IMR-90 (cell line): Measurements from ENCODE around the gene UNC119. TPM values are rescaled to one million over a fixed set of nuclear protein-coding genes. Genes with fewer than 3 reads are reported as not detected.

Experiments used
- ATAC-seq: fragments of 200-7000 bp; cut with Tn5 transposase; 2 replicates; pipeline ENCODE4 v1.9.1; 2020; ENCODE audit warnings: low read depth, mild to moderate bottlenecking, moderate library complexity
- BruUV-seq: library from RNA; stranded (reverse); fragments of 400-500 nt; replicated peaks from 2 replicates; lab custom pipeline; 2021; lab: Mats Ljungman, UMichigan
- CTCF ChIA-PET: fragments of 300-600 bp; formaldehyde crosslinking; extraction: SDS; loops from one replicate; lab custom pipeline; 2021; ENCODE audit warnings: antibody characterized with exemption; lab: Yijun Ruan, JAX
- POLR2A ChIA-PET: fragments of 300-600 bp; sonication (Branson Sonifier 250); formaldehyde crosslinking; loops from one replicate; lab custom pipeline; 2022; ENCODE audit warnings: antibody characterized with exemption; ENCODE audit not compliant: unreplicated experiment; lab: Charles Lee
- DNase-seq: peaks from one replicate; pipeline ENCODE4 v3.0.0; 2013
- H2AFZ ChIP-seq: replicated peaks from 2 replicates; pipeline ENCODE3; 2013; ENCODE audit warnings: low read length, mild to moderate bottlenecking; ENCODE audit not compliant: poor library complexity
- H2AK5ac ChIP-seq: 2 replicates; pipeline ENCODE4 v1.6.1; 2013; ENCODE audit warnings: low read depth, low read length, inconsistent platforms
- H2AK9ac ChIP-seq: replicated peaks from 2 replicates; pipeline ENCODE3; 2013; ENCODE audit warnings: mild to moderate bottlenecking, low read depth, low read length, moderate library complexity; ENCODE audit not compliant: poor library complexity
- H2BK120ac ChIP-seq: 2 replicates; pipeline ENCODE4 v1.6.1; 2013; ENCODE audit warnings: low read depth, low read length, inconsistent platforms
- H2BK15ac ChIP-seq: 3 replicates; pipeline ENCODE4 v1.6.1; 2013; ENCODE audit warnings: low read depth, low read length, inconsistent platforms
- H2BK20ac ChIP-seq: 2 replicates; pipeline ENCODE4 v1.6.1; 2013; ENCODE audit warnings: low read depth, mild to moderate bottlenecking, inconsistent platforms, low read length, moderate library complexity
- H2BK5ac ChIP-seq: 2 replicates; pipeline ENCODE4 v1.6.1; 2013; ENCODE audit warnings: mild to moderate bottlenecking, low read depth, low read length, inconsistent platforms; ENCODE audit not compliant: poor library complexity, severe bottlenecking
- H3K14ac ChIP-seq: replicated peaks from 2 replicates; pipeline ENCODE4 v1.6.1; 2013; ENCODE audit warnings: low read depth, low read length, inconsistent platforms
- H3K18ac ChIP-seq: 2 replicates; pipeline ENCODE4 v1.6.1; 2013; ENCODE audit warnings: low read depth, low read length, control low read depth
- H3K23ac ChIP-seq: 2 replicates; pipeline ENCODE4 v1.6.1; 2013; ENCODE audit warnings: low read depth, low read length, inconsistent platforms
- H3K27ac ChIP-seq: 2 replicates; pipeline ENCODE4 v1.5.1; 2013; ENCODE audit warnings: mild to moderate bottlenecking, control low read depth, low read length; ENCODE audit not compliant: insufficient read depth
- H3K27me3 ChIP-seq: 2 replicates; pipeline ENCODE4 v1.6.1; 2013; ENCODE audit warnings: low read length; ENCODE audit not compliant: control insufficient read depth, insufficient read depth
- H3K36me3 ChIP-seq: 2 replicates; pipeline ENCODE4 v1.6.1; 2013; ENCODE audit warnings: low read length, mixed read lengths; ENCODE audit not compliant: control insufficient read depth, insufficient read depth
- H3K4ac ChIP-seq: 2 replicates; pipeline ENCODE4 v1.6.1; 2013; ENCODE audit warnings: low read depth, low read length, inconsistent platforms
- H3K4me1 ChIP-seq: 2 replicates; pipeline ENCODE4 v1.6.1; 2013; ENCODE audit warnings: low read length, mixed read lengths; ENCODE audit not compliant: control insufficient read depth, insufficient read depth
- H3K4me2 ChIP-seq: 2 replicates; pipeline ENCODE4 v1.6.1; 2013; ENCODE audit warnings: low read depth, mild to moderate bottlenecking, control low read depth, low read length, moderate library complexity
- H3K4me3 ChIP-seq: 2 replicates; pipeline ENCODE4 v1.5.1; 2013; ENCODE audit warnings: low read depth, mild to moderate bottlenecking, control low read depth, low read length, moderate library complexity; ENCODE audit not compliant: insufficient read depth
- H3K56ac ChIP-seq: 2 replicates; pipeline ENCODE4 v1.6.1; 2013; ENCODE audit warnings: low read length, inconsistent platforms; ENCODE audit not compliant: insufficient read depth; ENCODE audit errors: extremely low read depth
- H3K79me1 ChIP-seq, 2 experiments: 2 replicates each; pipeline ENCODE4 v1.6.1; 2013; ENCODE audit warnings: low read length in 2 of 2, inconsistent platforms in 1 of 2, low read depth in 1 of 2
- H3K9ac ChIP-seq: 2 replicates; pipeline ENCODE4 v1.6.1; 2013; ENCODE audit warnings: low read depth, low read length, control low read depth
- H3K9me1 ChIP-seq: 2 replicates; pipeline ENCODE4 v1.6.1; 2013; ENCODE audit warnings: low read length, inconsistent platforms; ENCODE audit not compliant: insufficient read depth
- H3K9me3 ChIP-seq: 2 replicates; pipeline ENCODE4 v1.6.1; 2013; ENCODE audit warnings: low read length; ENCODE audit not compliant: control insufficient read depth, insufficient read depth
- H4K20me1 ChIP-seq: 2 replicates; pipeline ENCODE4 v1.6.1; 2013; ENCODE audit warnings: low read length, inconsistent platforms; ENCODE audit not compliant: insufficient read depth
- H4K5ac ChIP-seq: 2 replicates; pipeline ENCODE4 v1.6.1; 2013; ENCODE audit warnings: mild to moderate bottlenecking, low read depth, low read length, control low read depth
- H4K8ac ChIP-seq, 2 experiments: 2 replicates each; pipeline ENCODE4 v1.6.1; 2013; ENCODE audit warnings: low read depth in 2 of 2, low read length in 2 of 2, control low read depth in 1 of 2, inconsistent platforms in 1 of 2
- H4K91ac ChIP-seq: 2 replicates; pipeline ENCODE4 v1.6.1; 2013; ENCODE audit warnings: low read depth, low read length, inconsistent platforms; ENCODE audit not compliant: insufficient read depth
- MAFK ChIP-seq: IDR thresholded peaks from 2 replicates; pipeline ENCODE4 v1.6.1; 2012; ENCODE audit warnings: low read depth, low read length, improper control_type of control experiment
- POLR2A ChIP-seq: IDR thresholded peaks from 2 replicates; pipeline ENCODE4 v1.6.1; 2012; ENCODE audit warnings: mild to moderate bottlenecking, low read depth, low read length
- RAD21 ChIP-seq: IDR thresholded peaks from 2 replicates; pipeline ENCODE4 v1.6.1; 2012; ENCODE audit warnings: low read length, improper control_type of control experiment
- RCOR1 ChIP-seq: IDR thresholded peaks from 2 replicates; pipeline ENCODE4 v1.6.1; 2012; ENCODE audit warnings: mild to moderate bottlenecking, low read length, improper control_type of control experiment; ENCODE audit not compliant: insufficient replicate concordance
- RFX5 ChIP-seq: IDR thresholded peaks from 2 replicates; pipeline ENCODE4 v1.8.0; 2012; ENCODE audit warnings: low read depth, mild to moderate bottlenecking, low read length, moderate library complexity
- WGBS, 2 experiments: methylation state at CpG; one replicate each; pipeline versions ENCODE4 v1.1.5 to v1.1.7; 2013; ENCODE audit warnings: missing lambda C conversion rate in 2 of 2; ENCODE audit not compliant: insufficient read length in 1 of 2; ENCODE audit errors: extremely low coverage in 2 of 2; 5-methylcytosine and 5-hydroxymethylcytosine counted together
- dilution Hi-C: fragments of 300-500 bp; cut with HindIII; formaldehyde crosslinking; loops from one replicate; pipeline ENCODE4 v1.14.3; 2018; ENCODE audit warnings: low sequenced_read_pairs; ENCODE audit not compliant: unreplicated experiment
- in situ Hi-C: fragments of 300-500 bp; cut with MboI; formaldehyde crosslinking; loops from 3 replicates; pipeline ENCODE4 v1.14.3; 2019; ENCODE audit warnings: low sequenced_read_pairs, inconsistent platforms, mixed read lengths
- intact Hi-C: fragments of 100-400 bp; cut with micrococcal nuclease; formaldehyde crosslinking; loops from 2 replicates; pipeline ENCODE4 v1.10.0; 2022
- polyA plus RNA-seq, 3 experiments: library from polyadenylated mRNA; depleted of rRNA; stranded (reverse); fragments of >200 nt; gene quantifications; 2 replicates each; pipeline ENCODE4 v1.2.3, GENCODE V29; 2012; ENCODE audit warnings: low replicate concordance in 1 of 3
- total RNA-seq: library from RNA; depleted of rRNA; stranded (reverse); fragments of >200 nt; gene quantifications from 2 replicates; pipeline ENCODE4 v1.2.3, GENCODE V29; 2012

The UNC119 gene
- total and polyA plus RNA-seq, 2 of the 4 experiments (the other 2 are of a cell fraction): 22.4 to 57.4 TPM

DNA sequence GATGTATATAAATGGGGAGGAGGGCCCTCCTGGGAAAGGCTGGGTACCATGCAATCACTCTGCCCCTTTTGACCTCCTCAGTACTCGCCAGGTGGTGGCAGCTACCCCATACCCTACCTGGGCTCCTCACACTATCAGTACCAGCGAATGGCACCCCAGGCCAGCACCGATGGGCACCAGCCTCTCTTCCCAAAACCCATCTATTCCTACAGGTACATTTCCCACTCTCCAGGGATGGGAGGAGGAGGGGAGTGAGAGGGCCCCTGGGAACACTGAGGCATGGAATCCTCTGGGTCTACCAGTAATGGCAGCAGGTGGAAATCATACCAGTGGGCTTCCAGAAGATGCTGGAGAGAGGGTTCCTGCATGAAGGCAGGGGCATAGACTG, 23.4 kb downstream of the UNC119 start:
- peaks cover 8% of the 10 kb centered on the region for H3K9me1 ChIP-seq
- H3K56ac ChIP-seq: no peak overlapping the region
- peaks cover 12% of the 10 kb centered on the region for H3K27me3 ChIP-seq
- DNase-seq (no peak), ATAC-seq (no peak)
- no peak overlapping the region for H4K8ac ChIP-seq
- H2BK20ac ChIP-seq: no peak overlapping the region
- H3K4me2 ChIP-seq: no peak overlapping the region
- H4K5ac ChIP-seq: no peak overlapping the region
- H2AK9ac ChIP-seq: no peak overlapping the region
- BruUV-seq: no TSS peak
- no peak overlapping the region for H3K4me3 ChIP-seq
- H4K91ac ChIP-seq: no peak overlapping the region
- no peak overlapping the region for H2BK5ac ChIP-seq
- no peak overlapping the region for H3K18ac ChIP-seq
- WGBS, 2 experiments: no CpG with 5 or more reads among the region's 3 CpGs
- TF ChIP-seq POLR2A (no peak), RCOR1 (no peak), MAFK (no peak), RAD21 (no peak), RFX5 (no peak)
- H3K23ac ChIP-seq: no peak overlapping the region
- no peak overlapping the region for H2AFZ ChIP-seq
- intact Hi-C loops (no loop called here), in situ Hi-C loops (no loop called here), dilution Hi-C loops (no loop called here)
- no peak overlapping the region for H3K4ac ChIP-seq
- no peaks in the 10 kb centered on the region for H3K9me3 ChIP-seq
- no peak overlapping the region for H2BK15ac ChIP-seq
- H3K14ac ChIP-seq: no peak overlapping the region
- H3K36me3 ChIP-seq: no peaks in the 10 kb centered on the region
- H4K20me1 ChIP-seq: no peaks in the 10 kb centered on the region
- no peak overlapping the region for H2BK120ac ChIP-seq
- ChIA-PET CTCF (no interaction called here), POLR2A (no interaction called here)
- H3K27ac ChIP-seq: no peak overlapping the region
- H2AK5ac ChIP-seq: no peak overlapping the region
- H3K4me1 ChIP-seq: peaks cover 25% of the 10 kb centered on the region
- H3K9ac ChIP-seq: no peak overlapping the region
- H3K79me1 ChIP-seq: no peaks in the 10 kb centered on the region
